ENCODE data around the gene PLA2G2D.

Gene PLA2G2D

GRCh38 chr1:20063861-20064292 lies 55.5 kb downstream of the PLA2G2D start:
- H3F3A ChIP-seq (ENCODE audit: insufficient read depth): no peaks in the 10 kb centered on the region
- no peak overlapping the region for H3K9ac ChIP-seq (ENCODE audit: low read length)
- no peaks in the 10 kb centered on the region for H3K9me2 ChIP-seq (replicated peaks; ENCODE audit: insufficient read depth, low read length)
- no peaks in the 10 kb centered on the region for H3K36me3 ChIP-seq (ENCODE audit: low read length)
- no peak overlapping the region for H2AFZ ChIP-seq (ENCODE audit: low read depth, low read length, severe bottlenecking)
- H3K9me3 ChIP-seq (ENCODE audit: insufficient read depth, low read length): no peaks in the 10 kb centered on the region
- no peaks in the 10 kb centered on the region for H3K79me2 ChIP-seq (ENCODE audit: insufficient read depth, low read length)
- no peaks in the 10 kb centered on the region for H3K27me3 ChIP-seq (ENCODE audit: low read length)
- H3K4me2 ChIP-seq (ENCODE audit: low read depth, low read length, poor library complexity, severe bottlenecking): no peak overlapping the region
- no peaks in the 10 kb centered on the region for H4K20me1 ChIP-seq (ENCODE audit: low read depth, low read length)
- no peak overlapping the region for H3K27ac ChIP-seq (ENCODE audit: low read depth, low read length)
- H3K4me3 ChIP-seq (ENCODE audit: insufficient read depth, low read length, poor library complexity, severe bottlenecking): no peak overlapping the region
- TF ChIP-seq EZH2phosphoT487 (conservative IDR thresholded peaks at IDR 0.05; ENCODE audit: low read length): no peak
- no peak for TF ChIP-seq CTCF (IDR thresholded peaks at IDR 0.05; ENCODE audit: insufficient read depth, low read length, poor library complexity, severe bottlenecking)

All from SU-DHL-6 (cell line).